ENCODE measurements around the gene C6orf141. TPM values are rescaled to one million over a fixed set of nuclear protein-coding genes. Genes with fewer than 3 reads are reported as not detected.

The C6orf141 gene
- total RNA-seq, 1 experiment from 2014 or later = 43.8 TPM

GRCh38 chr6:49556429-49556837 is 6.0 kb downstream of the C6orf141 start:
- H3K27ac ChIP-seq (ENCODE audit: low read length) = peak overlapping the region; percentile 72
- H3K9me2 ChIP-seq (replicated peaks; ENCODE audit: low read length) = no peaks in the 10 kb centered on the region
- peaks cover 6% of the 10 kb centered on the region; the same call in 1 of the 2 replicates for H3K36me3 ChIP-seq (ENCODE audit: low read depth, low read length)
- H3F3A ChIP-seq (ENCODE audit: low read length, unreplicated experiment) = peaks cover 8% of the 10 kb centered on the region
- CTCF ChIA-PET = no interaction called here
- no TSS peak for BruUV-seq (replicated peaks)
- POLR2A ChIA-PET (ENCODE audit: unreplicated experiment) = no interaction called here
- no peaks in the 10 kb centered on the region for H3K9me3 ChIP-seq (ENCODE audit: low read length)
- H3K27me3 ChIP-seq (ENCODE audit: low read length) = no peaks in the 10 kb centered on the region
- TF ChIP-seq EZH2phosphoT487 (IDR thresholded peaks at IDR 0.05; ENCODE audit: borderline replicate concordance, low read length) = no peak
- ATAC-seq = peak; percentile 82
- intact Hi-C loops (cut with micrococcal nuclease) = loop anchor here (2.0 kb wide), 1 partner anchor 16 kb away; no protein-coding TSS in a partner anchor
- DNase-seq = peak; percentile 91
- peak overlapping the region; percentile 18; the same call in 1 of the 2 replicates for H3K4me3 ChIP-seq (ENCODE audit: low read length)
- peaks cover 57% of the 10 kb centered on the region for H3K79me2 ChIP-seq (ENCODE audit: low read length)
- peaks cover 56% of the 10 kb centered on the region for H3K4me1 ChIP-seq (ENCODE audit: insufficient read depth, low read length)
- H3K4me2 ChIP-seq (ENCODE audit: low read length) = peak overlapping the region; percentile 69
- no peak overlapping the region for H2AFZ ChIP-seq (ENCODE audit: low read length)
- H3K9ac ChIP-seq (ENCODE audit: low read length) = peak overlapping the region; percentile 23
- H4K20me1 ChIP-seq (ENCODE audit: low read length) = no peaks in the 10 kb centered on the region; the same call in 1 of the 2 replicates

GRCh38 chr6:49557177-49557576 is 6.7 kb downstream of the C6orf141 start:
- ChIA-PET POLR2A (ENCODE audit: unreplicated experiment) (interaction anchor here (0.9 kb wide), 1 partner anchor 22 kb away, joined by 3 read pairs; no protein-coding TSS in a partner anchor), CTCF (no interaction called here)
- no peak overlapping the region for H2AFZ ChIP-seq (ENCODE audit: low read length)
- H3K9me2 ChIP-seq (replicated peaks; ENCODE audit: low read length) = no peaks in the 10 kb centered on the region
- ATAC-seq (no peak), DNase-seq (no peak)
- H3K9ac ChIP-seq (ENCODE audit: low read length) = peak overlapping the region; percentile 23
- H3K79me2 ChIP-seq (ENCODE audit: low read length) = peaks cover 49% of the 10 kb centered on the region
- BruUV-seq (replicated peaks) = no TSS peak
- H3K9me3 ChIP-seq (ENCODE audit: low read length) = no peaks in the 10 kb centered on the region
- peaks cover 6% of the 10 kb centered on the region; the same call in 1 of the 2 replicates for H3K36me3 ChIP-seq (ENCODE audit: low read depth, low read length)
- H3K4me2 ChIP-seq (ENCODE audit: low read length) = 0 out of 2 replicates have a peak overlapping the region, but pooled peaks have one; percentile 0
- H3K4me3 ChIP-seq (ENCODE audit: low read length) = no peak overlapping the region
- H3K27me3 ChIP-seq (ENCODE audit: low read length) = no peaks in the 10 kb centered on the region
- TF ChIP-seq, protein P1, sequence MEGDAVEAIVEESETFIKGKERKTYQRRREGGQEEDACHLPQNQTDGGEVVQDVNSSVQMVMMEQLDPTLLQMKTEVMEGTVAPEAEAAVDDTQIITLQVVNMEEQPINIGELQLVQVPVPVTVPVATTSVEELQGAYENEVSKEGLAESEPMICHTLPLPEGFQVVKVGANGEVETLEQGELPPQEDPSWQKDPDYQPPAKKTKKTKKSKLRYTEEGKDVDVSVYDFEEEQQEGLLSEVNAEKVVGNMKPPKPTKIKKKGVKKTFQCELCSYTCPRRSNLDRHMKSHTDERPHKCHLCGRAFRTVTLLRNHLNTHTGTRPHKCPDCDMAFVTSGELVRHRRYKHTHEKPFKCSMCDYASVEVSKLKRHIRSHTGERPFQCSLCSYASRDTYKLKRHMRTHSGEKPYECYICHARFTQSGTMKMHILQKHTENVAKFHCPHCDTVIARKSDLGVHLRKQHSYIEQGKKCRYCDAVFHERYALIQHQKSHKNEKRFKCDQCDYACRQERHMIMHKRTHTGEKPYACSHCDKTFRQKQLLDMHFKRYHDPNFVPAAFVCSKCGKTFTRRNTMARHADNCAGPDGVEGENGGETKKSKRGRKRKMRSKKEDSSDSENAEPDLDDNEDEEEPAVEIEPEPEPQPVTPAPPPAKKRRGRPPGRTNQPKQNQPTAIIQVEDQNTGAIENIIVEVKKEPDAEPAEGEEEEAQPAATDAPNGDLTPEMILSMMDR (conservative IDR thresholded peaks at IDR 0.05; ENCODE audit: low read depth, low read length) = no peak
- TF ChIP-seq EZH2phosphoT487 (IDR thresholded peaks at IDR 0.05; ENCODE audit: borderline replicate concordance, low read length) (no peak), EZH2 (IDR thresholded peaks at IDR 0.05; ENCODE audit: low read length, unreplicated experiment) (no peak)
- H3F3A ChIP-seq (ENCODE audit: low read length, unreplicated experiment) = peaks cover 8% of the 10 kb centered on the region
- H3K27ac ChIP-seq (ENCODE audit: low read length) = peak overlapping the region; percentile 72; the same call in 1 of the 2 replicates
- intact Hi-C loops (cut with micrococcal nuclease) = loop anchor here (2.0 kb wide), 1 partner anchor 16 kb away; no protein-coding TSS in a partner anchor
- no peaks in the 10 kb centered on the region; the same call in 1 of the 2 replicates for H4K20me1 ChIP-seq (ENCODE audit: low read length)
- peaks cover 55% of the 10 kb centered on the region for H3K4me1 ChIP-seq (ENCODE audit: insufficient read depth, low read length)

DNA sequence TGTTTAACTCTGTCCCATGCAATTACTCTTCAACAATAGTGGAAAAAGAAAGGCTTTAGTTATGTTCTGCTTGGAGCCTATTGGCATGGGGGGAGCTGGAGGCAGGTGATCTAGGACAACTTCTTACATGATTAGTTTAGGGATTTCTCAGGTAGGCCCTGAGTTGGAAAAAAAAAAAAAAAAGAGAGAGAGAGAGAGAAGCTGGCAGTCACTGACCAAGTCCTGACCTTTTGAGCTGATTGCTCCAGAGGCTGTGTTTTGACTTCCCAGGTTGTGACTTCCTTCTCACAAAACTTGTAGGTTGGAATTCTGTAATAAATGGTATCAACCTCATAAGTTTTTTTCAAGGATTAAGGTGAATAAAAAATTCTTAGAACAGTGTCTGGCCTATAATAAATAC is 7.8 kb downstream of the C6orf141 start:
- no peak overlapping the region for H3K4me2 ChIP-seq (ENCODE audit: low read length)
- H3F3A ChIP-seq (ENCODE audit: low read length, unreplicated experiment) = no peaks in the 10 kb centered on the region
- H2AFZ ChIP-seq (ENCODE audit: low read length) = no peak overlapping the region
- ATAC-seq (no peak), DNase-seq (no peak)
- ChIA-PET CTCF (no interaction called here), POLR2A (ENCODE audit: unreplicated experiment) (no interaction called here)
- no peaks in the 10 kb centered on the region for H3K9me2 ChIP-seq (replicated peaks; ENCODE audit: low read length)
- H3K36me3 ChIP-seq (ENCODE audit: low read depth, low read length) = peaks cover 6% of the 10 kb centered on the region; the same call in 1 of the 2 replicates
- H3K4me3 ChIP-seq (ENCODE audit: low read length) = no peak overlapping the region
- no peak overlapping the region for H3K27ac ChIP-seq (ENCODE audit: low read length)
- H3K9ac ChIP-seq (ENCODE audit: low read length) = no peak overlapping the region
- H3K9me3 ChIP-seq (ENCODE audit: low read length) = no peaks in the 10 kb centered on the region
- H4K20me1 ChIP-seq (ENCODE audit: low read length) = no peaks in the 10 kb centered on the region
- TF ChIP-seq EZH2 (IDR thresholded peaks at IDR 0.05; ENCODE audit: low read length, unreplicated experiment) = no peak
- TF ChIP-seq, protein P1 (conservative IDR thresholded peaks at IDR 0.05; ENCODE audit: low read depth, low read length) = no peak
- TF ChIP-seq EZH2phosphoT487 (IDR thresholded peaks at IDR 0.05; ENCODE audit: borderline replicate concordance, low read length) = no peak
- H3K79me2 ChIP-seq (ENCODE audit: low read length) = peaks cover 39% of the 10 kb centered on the region
- peaks cover 45% of the 10 kb centered on the region for H3K4me1 ChIP-seq (ENCODE audit: insufficient read depth, low read length)
- H3K27me3 ChIP-seq (ENCODE audit: low read length) = no peaks in the 10 kb centered on the region
- BruUV-seq (replicated peaks) = no TSS peak
- intact Hi-C loops (cut with micrococcal nuclease) = no loop called here

All from PC-3 (cell line).